Measurements from ENCODE around the gene METTL9. TPM values are rescaled to one million over a fixed set of nuclear protein-coding genes. Genes with fewer than 3 reads are reported as not detected.
A peak's percentile ranks its signal among the peaks of the same experiment; 100 is the strongest.

METTL9 gene
- total and polyA plus RNA-seq, 2 of the 13 experiments (the other 11 are each of a cell fraction or from before 2014, with no cell fraction given) = 123 to 204 TPM

DNA sequence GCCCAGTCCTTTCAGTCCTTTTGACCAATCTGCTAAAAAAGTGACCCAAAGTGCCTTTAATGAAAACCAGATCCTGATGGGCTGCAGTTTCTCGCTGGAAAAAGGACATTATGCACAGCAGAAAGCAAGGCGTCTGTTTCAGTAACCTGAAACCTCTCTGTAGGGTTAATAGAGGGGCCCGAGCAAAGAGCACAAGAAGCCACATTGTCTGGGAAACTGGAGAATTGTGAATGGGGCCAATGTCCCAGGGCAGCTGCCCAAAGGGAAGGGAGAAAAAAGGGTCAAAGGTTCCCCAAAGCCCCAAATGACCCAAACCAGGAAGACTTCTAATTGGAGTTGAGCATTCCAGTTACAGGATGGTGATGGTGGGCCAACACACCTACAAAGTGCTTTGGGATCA, 67.4 kb downstream of the METTL9 start (continued):
- TF ChIP-seq SIX1 (CRISPR knock-in tag; IDR thresholded peaks at IDR 0.05; ENCODE audit: borderline replicate concordance) = peak; percentile 96
- TF ChIP-seq ZNF614 (CRISPR knock-in tag; IDR thresholded peaks at IDR 0.05; ENCODE audit: borderline replicate concordance) = 0 out of 2 replicates have a peak, but pooled peaks have one; percentile 31
- no peak for TF ChIP-seq ETV5 (CRISPR knock-in tag; IDR thresholded peaks at IDR 0.05; ENCODE audit: borderline replicate concordance)
- TF ChIP-seq ZC3H13 (CRISPR knock-in tag; IDR thresholded peaks at IDR 0.05) = no peak
- TF ChIP-seq PHF21A (CRISPR knock-in tag; IDR thresholded peaks at IDR 0.05) = peak; percentile 76
- TF ChIP-seq ZMYM3 (CRISPR knock-in tag; IDR thresholded peaks at IDR 0.05) = peak; percentile 32; the same call in 1 of the 2 replicates
- TF ChIP-seq, protein P1, sequence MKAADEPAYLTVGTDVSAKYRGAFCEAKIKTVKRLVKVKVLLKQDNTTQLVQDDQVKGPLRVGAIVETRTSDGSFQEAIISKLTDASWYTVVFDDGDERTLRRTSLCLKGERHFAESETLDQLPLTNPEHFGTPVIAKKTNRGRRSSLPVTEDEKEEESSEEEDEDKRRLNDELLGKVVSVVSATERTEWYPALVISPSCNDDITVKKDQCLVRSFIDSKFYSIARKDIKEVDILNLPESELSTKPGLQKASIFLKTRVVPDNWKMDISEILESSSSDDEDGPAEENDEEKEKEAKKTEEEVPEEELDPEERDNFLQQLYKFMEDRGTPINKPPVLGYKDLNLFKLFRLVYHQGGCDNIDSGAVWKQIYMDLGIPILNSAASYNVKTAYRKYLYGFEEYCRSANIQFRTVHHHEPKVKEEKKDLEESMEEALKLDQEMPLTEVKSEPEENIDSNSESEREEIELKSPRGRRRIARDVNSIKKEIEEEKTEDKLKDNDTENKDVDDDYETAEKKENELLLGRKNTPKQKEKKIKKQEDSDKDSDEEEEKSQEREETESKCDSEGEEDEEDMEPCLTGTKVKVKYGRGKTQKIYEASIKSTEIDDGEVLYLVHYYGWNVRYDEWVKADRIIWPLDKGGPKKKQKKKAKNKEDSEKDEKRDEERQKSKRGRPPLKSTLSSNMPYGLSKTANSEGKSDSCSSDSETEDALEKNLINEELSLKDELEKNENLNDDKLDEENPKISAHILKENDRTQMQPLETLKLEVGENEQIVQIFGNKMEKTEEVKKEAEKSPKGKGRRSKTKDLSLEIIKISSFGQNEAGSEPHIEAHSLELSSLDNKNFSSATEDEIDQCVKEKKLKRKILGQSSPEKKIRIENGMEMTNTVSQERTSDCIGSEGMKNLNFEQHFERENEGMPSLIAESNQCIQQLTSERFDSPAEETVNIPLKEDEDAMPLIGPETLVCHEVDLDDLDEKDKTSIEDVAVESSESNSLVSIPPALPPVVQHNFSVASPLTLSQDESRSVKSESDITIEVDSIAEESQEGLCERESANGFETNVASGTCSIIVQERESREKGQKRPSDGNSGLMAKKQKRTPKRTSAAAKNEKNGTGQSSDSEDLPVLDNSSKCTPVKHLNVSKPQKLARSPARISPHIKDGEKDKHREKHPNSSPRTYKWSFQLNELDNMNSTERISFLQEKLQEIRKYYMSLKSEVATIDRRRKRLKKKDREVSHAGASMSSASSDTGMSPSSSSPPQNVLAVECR (CRISPR knock-in tag; IDR thresholded peaks at IDR 0.05; ENCODE audit: borderline replicate concordance) = peak; percentile 25; the same call in 1 of the 2 replicates
- TF ChIP-seq ZFY (CRISPR knock-in tag; IDR thresholded peaks at IDR 0.05) = peak; percentile 25; the same call in 1 of the 2 replicates
- peak; percentile 89 for TF ChIP-seq ZNF652 (CRISPR knock-in tag; IDR thresholded peaks at IDR 0.05; ENCODE audit: borderline replicate concordance, low read depth)
- TF ChIP-seq HDAC2 (CRISPR knock-in tag; IDR thresholded peaks at IDR 0.05) = peak; percentile 47; the same call in 1 of the 2 replicates
- TF ChIP-seq SOX13 (IDR thresholded peaks at IDR 0.05) = no peak
- TF ChIP-seq SOX13 (CRISPR knock-in tag; conservative IDR thresholded peaks at IDR 0.05 in 1 of 2, IDR thresholded peaks at IDR 0.05 in 1 of 2) = peak in 1 of 2 experiments; percentile 83; a peak in 2 of 4 replicates
- TF ChIP-seq NR2F6 (IDR thresholded peaks at IDR 0.05) = peak; percentile 39; the same call in 1 of the 2 replicates
- TF ChIP-seq NR2F6 (CRISPR knock-in tag; IDR thresholded peaks at IDR 0.05) = peak; percentile 61; the same call in 1 of the 2 replicates
- TF ChIP-seq RBAK (CRISPR knock-in tag; IDR thresholded peaks at IDR 0.05) = no peak
- TF ChIP-seq SIX4 (CRISPR knock-in tag; IDR thresholded peaks at IDR 0.05) = peak; percentile 98
- TF ChIP-seq, protein P2, sequence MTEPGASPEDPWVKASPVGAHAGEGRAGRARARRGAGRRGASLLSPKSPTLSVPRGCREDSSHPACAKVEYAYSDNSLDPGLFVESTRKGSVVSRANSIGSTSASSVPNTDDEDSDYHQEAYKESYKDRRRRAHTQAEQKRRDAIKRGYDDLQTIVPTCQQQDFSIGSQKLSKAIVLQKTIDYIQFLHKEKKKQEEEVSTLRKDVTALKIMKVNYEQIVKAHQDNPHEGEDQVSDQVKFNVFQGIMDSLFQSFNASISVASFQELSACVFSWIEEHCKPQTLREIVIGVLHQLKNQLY (CRISPR knock-in tag; IDR thresholded peaks at IDR 0.05) = no peak
- TF ChIP-seq ZBTB7B (CRISPR knock-in tag; IDR thresholded peaks at IDR 0.05) = peak; percentile 79; the same call in 1 of the 2 replicates
- peak; percentile 46; the same call in 1 of the 2 replicates for TF ChIP-seq EHMT2 (IDR thresholded peaks at IDR 0.05; ENCODE audit: borderline replicate concordance, low read depth, low read length)
- TF ChIP-seq THRA (CRISPR knock-in tag; IDR thresholded peaks at IDR 0.05; ENCODE audit: borderline replicate concordance) = peak; percentile 93; the same call in 1 of the 2 replicates
- 0 out of 2 replicates have a peak, but pooled peaks have one; percentile 13 for TF ChIP-seq ZSCAN29 (CRISPR knock-in tag; conservative IDR thresholded peaks at IDR 0.05)
- TF ChIP-seq, protein P3, sequence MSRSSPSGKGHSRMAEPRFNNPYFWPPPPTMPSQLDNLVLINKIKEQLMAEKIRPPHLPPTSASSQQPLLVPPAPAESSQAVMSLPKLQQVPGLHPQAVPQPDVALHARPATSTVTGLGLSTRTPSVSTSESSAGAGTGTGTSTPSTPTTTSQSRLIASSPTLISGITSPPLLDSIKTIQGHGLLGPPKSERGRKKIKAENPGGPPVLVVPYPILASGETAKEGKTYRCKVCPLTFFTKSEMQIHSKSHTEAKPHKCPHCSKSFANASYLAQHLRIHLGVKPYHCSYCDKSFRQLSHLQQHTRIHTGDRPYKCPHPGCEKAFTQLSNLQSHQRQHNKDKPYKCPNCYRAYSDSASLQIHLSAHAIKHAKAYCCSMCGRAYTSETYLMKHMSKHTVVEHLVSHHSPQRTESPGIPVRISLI (CRISPR knock-in tag; IDR thresholded peaks at IDR 0.05; ENCODE audit: borderline replicate concordance) = 0 out of 2 replicates have a peak, but pooled peaks have one; percentile 7
- peak; percentile 90 for TF ChIP-seq HNF4G (IDR thresholded peaks at IDR 0.05; ENCODE audit: borderline replicate concordance, low read depth, low read length)
- no peak for TF ChIP-seq HNF4G (CRISPR knock-in tag; IDR thresholded peaks at IDR 0.05; ENCODE audit: borderline replicate concordance, low read depth)
- TF ChIP-seq ZNF564 (CRISPR knock-in tag; IDR thresholded peaks at IDR 0.05) = no peak

Measured in HepG2 (cell line).